HuH-7.5 (cell line): ENCODE measurements around the gene KCNN3.

Experiments used
- DNase-seq: peaks from one replicate; pipeline ENCODE4 v3.0.0; 2011; ENCODE audit warnings: low spot score

The KCNN3 gene

GRCh38 chr1:154748405-154748775, 121.7 kb downstream of the KCNN3 start:
- DNase-seq: no peak

- DNase-seq: no peak
Measured at GRCh38 chr1:154747740-154748404, 122.2 kb downstream of the KCNN3 start.

- DNase-seq: no peak
Measured at GRCh38 chr1:154747380-154747739, 122.7 kb downstream of the KCNN3 start.

DNA sequence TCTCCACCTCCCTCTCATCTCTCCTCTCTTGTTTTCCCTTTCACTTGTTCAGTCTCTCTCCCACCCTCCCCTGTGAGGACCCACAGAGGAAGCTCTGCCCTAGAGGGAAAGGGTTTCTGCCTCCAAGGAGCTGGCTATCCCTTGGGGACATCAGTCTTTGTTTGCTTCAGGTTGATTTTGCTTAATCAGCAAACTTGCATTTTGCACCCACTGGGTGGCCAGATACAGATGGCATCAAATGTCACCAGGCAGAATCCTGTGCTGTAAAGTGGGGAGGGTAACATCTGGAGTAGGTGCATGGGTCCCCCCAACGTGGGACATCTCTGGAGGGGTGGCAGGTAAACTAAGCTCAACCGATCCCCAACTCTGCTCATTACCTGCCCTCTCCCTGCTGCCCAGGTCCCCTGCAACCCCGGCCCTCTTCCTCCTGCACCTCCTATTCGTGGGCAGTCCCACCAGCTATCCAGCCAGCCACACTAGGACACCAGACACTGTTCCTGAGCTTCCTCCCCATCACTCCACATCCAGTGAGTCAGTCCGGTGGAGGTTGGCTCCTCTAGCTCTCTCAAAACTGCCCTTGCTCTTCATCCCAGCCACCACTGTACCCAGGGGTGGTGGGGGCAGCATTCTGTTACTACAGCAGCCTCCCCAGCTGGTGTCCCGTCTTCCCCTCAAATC, 123.3 kb downstream of the KCNN3 start:
- DNase-seq: no peak

GRCh38 chr1:154745750-154746425, 124.2 kb downstream of the KCNN3 start:
- no peak for DNase-seq

DNA sequence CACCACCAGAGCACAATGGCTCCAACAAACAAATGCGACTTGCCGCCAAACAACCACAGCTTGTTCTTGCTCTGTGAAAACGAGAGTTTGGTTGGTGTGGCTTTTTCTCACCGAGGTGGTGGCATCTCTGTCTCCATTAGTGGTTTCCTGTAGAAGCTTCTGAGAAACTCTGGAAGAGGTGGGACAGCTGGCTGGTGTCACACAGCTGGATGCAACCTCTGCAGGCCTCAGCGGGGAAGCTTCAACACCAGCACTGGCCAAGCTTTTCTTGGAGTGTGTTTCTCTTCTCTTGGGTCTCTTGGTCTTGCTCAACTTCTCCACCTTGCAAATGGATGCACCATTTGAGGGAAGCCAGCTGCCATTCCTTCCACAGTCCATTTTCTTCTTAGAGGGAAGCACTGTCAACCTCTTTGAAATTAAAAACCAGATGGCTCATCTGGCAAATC, 124.8 kb downstream of the KCNN3 start:
- DNase-seq: no peak

- DNase-seq: no peak
Measured at GRCh38 chr1:154744352-154745035, 125.6 kb downstream of the KCNN3 start.

- no peak for DNase-seq
Measured at GRCh38 chr1:154743526-154744036, 126.5 kb downstream of the KCNN3 start.

DNA sequence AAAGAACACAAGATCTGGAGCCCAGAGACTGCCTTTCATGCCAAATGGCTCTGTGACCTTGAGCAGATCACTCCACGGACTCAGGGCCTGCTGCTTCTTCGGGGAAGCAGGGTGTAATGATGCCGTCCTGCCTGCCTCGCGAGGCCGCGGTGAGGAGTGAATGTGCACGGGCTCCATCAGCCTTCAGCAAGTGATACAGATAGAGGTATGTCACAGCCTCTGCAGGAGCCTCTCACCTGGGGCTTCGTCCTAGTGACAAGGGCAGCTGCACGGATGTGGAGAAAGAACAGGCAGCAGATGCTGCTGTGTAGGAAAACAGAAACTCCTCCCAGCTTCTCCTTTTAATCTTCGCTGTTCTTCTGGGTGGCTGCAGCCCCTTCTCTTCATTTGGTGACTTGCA, 127.5 kb downstream of the KCNN3 start:
- no peak for DNase-seq

- DNase-seq: peak; percentile 41
Measured at GRCh38 chr1:154741741-154742495, 128.2 kb downstream of the KCNN3 start.

GRCh38 chr1:154741327-154741726, 128.8 kb downstream of the KCNN3 start:
- DNase-seq: no peak

- no peak for DNase-seq
Measured at GRCh38 chr1:154739654-154740053, 130.4 kb downstream of the KCNN3 start.

GRCh38 chr1:154736841-154737240, 133.2 kb downstream of the KCNN3 start:
- DNase-seq: no peak

GRCh38 chr1:154735804-154736168, 134.3 kb downstream of the KCNN3 start:
- DNase-seq: no peak

DNA sequence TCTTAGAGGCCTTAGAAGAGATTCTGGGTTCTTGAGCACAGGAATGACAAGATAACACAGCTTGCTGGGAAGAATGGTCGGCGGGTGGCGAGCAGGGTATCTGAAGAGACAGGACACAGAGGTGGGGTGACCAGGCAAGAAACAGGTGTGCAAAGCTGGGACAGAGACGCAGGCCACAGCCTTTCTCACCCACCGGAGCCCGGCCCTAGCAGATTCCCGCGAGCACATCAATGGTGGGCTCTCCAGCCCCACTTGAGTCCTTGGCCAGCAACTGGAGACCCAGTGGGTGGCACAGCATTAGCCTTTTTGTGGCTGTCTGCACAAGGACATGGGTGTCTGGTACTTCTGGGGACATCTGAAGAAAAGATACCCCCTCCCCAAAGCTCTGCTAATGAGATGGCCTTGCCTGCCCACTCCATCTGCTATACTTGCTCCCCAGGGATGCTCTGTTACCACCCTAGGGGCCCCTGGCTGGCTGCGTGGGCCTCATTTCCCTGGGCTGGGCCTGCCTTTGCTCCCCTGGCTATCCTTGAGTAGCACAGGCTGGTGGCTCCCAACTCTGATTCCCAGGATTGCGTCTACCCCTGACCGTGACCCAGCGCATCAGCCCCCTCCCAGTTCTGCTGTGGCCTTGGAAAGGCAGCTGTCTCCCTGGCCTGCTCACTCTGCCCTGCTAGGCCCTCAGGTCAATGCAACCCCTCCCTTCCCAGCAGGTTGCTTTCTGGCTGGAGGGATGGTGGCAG, 134.8 kb downstream of the KCNN3 start:
- DNase-seq: no peak

- DNase-seq: no peak
Measured at GRCh38 chr1:154733621-154734020, 136.5 kb downstream of the KCNN3 start.

DNA sequence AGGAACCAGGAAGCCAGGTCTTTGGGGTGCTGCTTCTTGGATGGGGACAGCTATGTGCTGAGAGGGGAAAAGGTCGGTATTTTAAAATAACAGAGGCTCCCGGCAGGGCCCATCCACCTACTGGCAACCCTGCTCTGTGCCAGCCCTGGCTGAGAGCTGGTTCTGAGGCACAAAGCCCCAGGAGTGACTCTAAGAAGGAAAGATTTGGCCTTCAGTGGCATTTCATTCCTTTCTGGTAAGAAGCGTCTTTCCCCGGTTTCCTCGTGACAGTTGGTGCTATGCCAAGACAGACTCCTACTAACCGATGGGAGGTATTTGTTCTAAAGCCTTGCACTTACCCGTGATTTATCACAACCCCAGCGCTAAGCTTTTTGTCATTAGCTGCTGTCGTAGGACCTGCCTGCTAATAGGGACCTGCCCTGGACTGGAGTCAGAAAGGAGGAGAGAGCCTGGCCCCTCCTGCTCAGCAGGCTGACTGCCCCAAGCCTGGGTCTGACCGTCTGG, 139.0 kb downstream of the KCNN3 start:
- no peak for DNase-seq

DNA sequence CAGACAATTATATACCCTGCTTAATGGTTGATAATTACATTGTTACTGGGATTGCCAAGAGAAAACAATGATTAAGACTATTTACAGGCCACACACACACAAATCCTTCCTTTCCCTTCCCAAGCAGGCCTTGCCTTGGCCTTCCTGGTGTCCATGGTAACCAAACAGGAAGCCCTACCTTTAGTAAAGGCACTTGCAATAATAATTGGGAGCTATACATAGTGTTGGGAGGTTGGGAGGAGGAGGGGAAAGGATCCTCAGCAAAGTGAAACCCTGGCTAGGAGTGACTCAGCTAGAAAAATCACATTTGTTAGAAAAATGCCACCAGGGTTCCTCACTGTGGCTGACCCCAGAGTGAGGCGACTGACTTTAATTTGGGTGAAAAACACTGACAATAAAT, 139.8 kb downstream of the KCNN3 start:
- DNase-seq: no peak

- DNase-seq: no peak
Measured at GRCh38 chr1:154729577-154729976, 140.5 kb downstream of the KCNN3 start.

GRCh38 chr1:154729031-154729442, 141.0 kb downstream of the KCNN3 start:
- no peak for DNase-seq
